NK-92 (cell line): Measurements from ENCODE around the gene MCEE.
"Not testable (repeated sequence)": the region's sequence is repeated elsewhere in the genome, so short reads cannot be mapped to it uniquely, and the experiment has no call there.

Experiments used
- DNase-seq: peaks from one replicate; lab custom pipeline; 2025; ENCODE audit not compliant: unreplicated experiment; lab: John Stamatoyannopoulos, UW

Gene MCEE

GRCh38 chr2:71130152-71130904 is at the start of gene MCEE, which contains the start of gene MPHOSPH10:
TSS of gene MCEE (minus strand) at chr2:71130229. CDS start at chr2:71130219, 10 bp downstream.
TSS of gene MPHOSPH10 (plus strand) at chr2:71130634. CDS start at chr2:71130666, 32 bp downstream.
- DNase-seq, result peak; percentile 10

GRCh38 chr2:71178836-71179235 is 48.8 kb upstream of the MCEE start:
- not testable (repeated sequence) for DNase-seq

GRCh38 chr2:71174207-71174606 is 44.2 kb upstream of the MCEE start:
- no peak for DNase-seq

- DNase-seq, result no peak
Measured at GRCh38 chr2:71173096-71173495, 43.1 kb upstream of the MCEE start.

GRCh38 chr2:71166812-71167211 is 36.8 kb upstream of the MCEE start:
- no peak for DNase-seq

GRCh38 chr2:71157124-71157793 is 27.2 kb upstream of the MCEE start:
- no peak for DNase-seq

GRCh38 chr2:71156573-71156972 is 26.5 kb upstream of the MCEE start:
- no peak for DNase-seq

- DNase-seq, result no peak
Measured at GRCh38 chr2:71155846-71156245, 25.8 kb upstream of the MCEE start.

- no peak for DNase-seq
Measured at GRCh38 chr2:71154798-71155197, 24.8 kb upstream of the MCEE start.

- DNase-seq, result no peak
Measured at GRCh38 chr2:71154279-71154678, 24.2 kb upstream of the MCEE start.

GRCh38 chr2:71153585-71154224 is 23.7 kb upstream of the MCEE start:
- no peak for DNase-seq

GRCh38 chr2:71151620-71152019 is 21.6 kb upstream of the MCEE start:
- no peak for DNase-seq

GRCh38 chr2:71150082-71150816 is 20.2 kb upstream of the MCEE start:
- DNase-seq, result no peak

- DNase-seq, result no peak
Measured at GRCh38 chr2:71148506-71149063, 18.6 kb upstream of the MCEE start.

GRCh38 chr2:71143782-71144181 is 13.8 kb upstream of the MCEE start:
- DNase-seq, result no peak

GRCh38 chr2:71136174-71136573 is 6.1 kb upstream of the MCEE start:
- no peak for DNase-seq

- no peak for DNase-seq
Measured at GRCh38 chr2:71133603-71134002, 3.6 kb upstream of the MCEE start.

- not testable (repeated sequence) for DNase-seq
Measured at GRCh38 chr2:71131387-71132166, 1.5 kb upstream of the MCEE start.

- no peak for DNase-seq
Measured at GRCh38 chr2:71130905-71131244, 846 bp upstream of the MCEE start.

- no peak for DNase-seq
Measured at GRCh38 chr2:71129902-71130151, 202 bp downstream of the MCEE start.
